ENCODE measurements around the gene DGCR8. TPM values are rescaled to one million over a fixed set of nuclear protein-coding genes. Genes with fewer than 3 reads are reported as not detected.

Gene DGCR8
- total and polyA plus RNA-seq, 2 experiments from 2014 or later: 14.0 to 28.7 TPM

DNA sequence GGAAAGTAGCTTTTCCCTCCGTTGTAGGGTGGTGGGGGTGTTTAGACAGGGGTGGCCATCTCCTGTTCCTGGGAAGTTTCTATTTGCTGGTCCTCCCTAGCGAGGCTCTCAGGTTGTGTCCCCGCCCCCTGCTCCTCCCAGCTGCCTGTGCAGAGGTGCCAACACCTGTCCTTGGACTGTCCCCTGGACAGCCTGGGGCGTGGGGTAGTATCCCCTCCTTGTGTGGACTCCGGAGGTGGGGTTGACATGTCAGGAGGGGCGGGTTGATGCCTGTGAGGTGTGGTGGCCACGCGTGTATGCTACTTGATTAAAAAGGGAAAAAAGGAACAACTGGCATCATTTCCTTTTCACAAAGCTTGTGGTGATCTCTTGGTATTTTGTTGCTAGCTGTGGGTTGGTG lies 21.6 kb downstream of the DGCR8 start:
- DNase-seq: no peak
- Histone ChIP-seq H3K27me3 (replicated peaks; ENCODE audit: insufficient read depth) (no peaks in the 10 kb centered on the region), H3K9ac (no peak overlapping the region), H3K79me2 (ENCODE audit: insufficient read depth) (peaks cover 90% of the 10 kb centered on the region), H3K36me3 (ENCODE audit: low read depth) (peaks cover 31% of the 10 kb centered on the region), H3K4me2 (ENCODE audit: unreplicated experiment) (no peak overlapping the region), H3K9me2 (ENCODE audit: insufficient read depth) (no peaks in the 10 kb centered on the region), H3F3A (ENCODE audit: insufficient read depth) (peaks cover 7% of the 10 kb centered on the region; the same call in 1 of the 2 replicates), H2AFZ (no peak overlapping the region), H3K4me3 (no peak overlapping the region), H3K9me3 (ENCODE audit: low read depth) (no peaks in the 10 kb centered on the region), H4K20me1 (ENCODE audit: insufficient read depth) (no peaks in the 10 kb centered on the region), H3K4me1 (ENCODE audit: insufficient read depth) (no peaks in the 10 kb centered on the region), H3K27ac (no peak overlapping the region)
- in situ Hi-C loops (cut with MboI): no loop called here
- TF ChIP-seq EZH2 (IDR thresholded peaks at IDR 0.05; ENCODE audit: insufficient read depth, poor library complexity, severe bottlenecking) (no peak), EZH2phosphoT487 (IDR thresholded peaks at IDR 0.05; ENCODE audit: insufficient read depth, low read depth) (no peak)
- WGBS, 2 experiments (ENCODE audit: low coverage in 1 of 2, low lambda C conversion rate in 2 of 2, missing lambda C conversion rate in 2 of 2): 88 to 89% methylated on average over 8 of the region's 8 CpGs

DNA sequence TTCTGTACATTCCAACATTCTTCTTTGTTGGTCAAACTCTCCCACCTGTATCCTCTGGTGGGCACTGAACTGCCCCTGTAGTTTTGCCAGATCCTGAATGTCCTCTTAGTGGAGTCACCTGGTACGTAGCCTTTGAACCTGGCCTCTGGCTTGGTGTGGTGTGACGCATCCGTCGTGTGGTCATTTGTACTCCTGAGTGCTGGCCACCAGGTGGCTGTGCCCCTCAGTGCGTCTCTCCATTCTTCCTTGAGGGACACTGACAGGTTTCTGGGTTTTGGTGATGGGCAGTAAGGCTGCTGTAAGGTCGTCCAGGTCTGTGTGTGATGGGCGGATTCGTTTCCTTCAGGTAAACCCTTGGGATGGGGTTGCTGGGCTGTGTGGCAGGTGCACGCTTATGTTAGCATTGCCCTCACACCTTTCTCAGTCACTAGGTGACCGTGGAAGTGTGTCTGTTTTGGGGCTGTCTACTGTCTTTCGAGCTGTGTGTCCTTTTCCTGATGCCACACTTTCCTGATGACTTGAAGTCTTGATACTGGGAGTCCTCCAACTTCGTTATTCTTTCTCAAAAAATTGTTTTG lies 22.3 kb downstream of the DGCR8 start:
- H3K27ac ChIP-seq: no peak overlapping the region
- no peaks in the 10 kb centered on the region for H3K9me3 ChIP-seq (ENCODE audit: low read depth)
- WGBS, 2 experiments (ENCODE audit: low coverage in 1 of 2, low lambda C conversion rate in 2 of 2, missing lambda C conversion rate in 2 of 2): 94 to 96% methylated on average over 12 of the region's 12 CpGs
- H2AFZ ChIP-seq: no peak overlapping the region
- TF ChIP-seq EZH2phosphoT487 (IDR thresholded peaks at IDR 0.05; ENCODE audit: insufficient read depth, low read depth): no peak
- no peak for TF ChIP-seq EZH2 (IDR thresholded peaks at IDR 0.05; ENCODE audit: insufficient read depth, poor library complexity, severe bottlenecking)
- H3K36me3 ChIP-seq (ENCODE audit: low read depth): peaks cover 26% of the 10 kb centered on the region
- no peaks in the 10 kb centered on the region for H3K27me3 ChIP-seq (replicated peaks; ENCODE audit: insufficient read depth)
- no peaks in the 10 kb centered on the region for H3K4me1 ChIP-seq (ENCODE audit: insufficient read depth)
- no peak overlapping the region for H3K4me2 ChIP-seq (ENCODE audit: unreplicated experiment)
- H4K20me1 ChIP-seq (ENCODE audit: insufficient read depth): no peaks in the 10 kb centered on the region
- no peaks in the 10 kb centered on the region for H3K9me2 ChIP-seq (ENCODE audit: insufficient read depth)
- H3F3A ChIP-seq (ENCODE audit: insufficient read depth): 0 out of 2 replicates have a peak, but pooled peaks cover under 1% of the 10 kb centered on the region
- no peak overlapping the region for H3K4me3 ChIP-seq
- in situ Hi-C loops (cut with MboI): no loop called here
- DNase-seq: no peak
- H3K9ac ChIP-seq: no peak overlapping the region
- peaks cover 83% of the 10 kb centered on the region for H3K79me2 ChIP-seq (ENCODE audit: insufficient read depth)

DNA sequence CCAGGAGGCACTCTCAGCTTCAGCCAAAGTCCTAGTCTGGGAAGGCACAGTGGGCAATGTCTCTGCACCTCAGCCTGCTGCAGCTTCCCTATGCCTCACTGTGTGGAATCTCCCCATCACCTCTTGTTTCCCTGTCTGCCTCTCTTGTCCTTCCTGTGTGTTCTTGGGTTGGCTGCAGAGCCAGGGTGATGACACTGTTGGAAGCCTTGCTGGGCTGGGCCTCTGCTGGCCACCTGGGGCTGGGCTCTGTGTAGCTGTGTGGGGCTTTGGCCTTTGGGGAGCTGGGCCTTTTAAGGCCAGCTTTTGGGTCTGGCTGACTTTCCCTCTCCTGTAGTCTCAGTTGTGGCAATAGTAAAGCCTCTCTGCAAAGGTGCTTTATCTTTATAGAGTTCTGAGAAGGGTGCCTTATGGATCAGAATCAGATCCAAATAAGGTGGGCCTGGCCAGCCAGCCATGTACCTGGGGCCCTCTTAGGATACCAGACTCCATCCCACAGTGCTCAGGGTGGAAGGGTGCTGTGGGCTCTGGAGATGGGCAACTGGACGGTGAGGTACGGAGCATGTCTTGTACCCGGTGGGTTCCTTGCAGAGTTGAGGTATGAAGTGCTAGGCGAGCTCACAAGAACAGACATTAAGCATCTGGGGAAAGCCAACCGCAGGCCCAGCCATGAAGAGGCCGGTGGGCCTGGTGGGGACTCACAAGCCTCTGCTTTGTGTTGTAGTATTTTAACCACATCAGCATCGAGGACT lies 25.6 kb downstream of the DGCR8 start:
- Histone ChIP-seq H3K27ac (no peak overlapping the region), H3K9me2 (ENCODE audit: insufficient read depth) (no peaks in the 10 kb centered on the region), H3K9me3 (ENCODE audit: low read depth) (no peaks in the 10 kb centered on the region), H2AFZ (no peak overlapping the region), H3K4me3 (no peak overlapping the region), H3K36me3 (ENCODE audit: low read depth) (peaks cover 22% of the 10 kb centered on the region), H3K9ac (no peak overlapping the region), H4K20me1 (ENCODE audit: insufficient read depth) (no peaks in the 10 kb centered on the region), H3K27me3 (replicated peaks; ENCODE audit: insufficient read depth) (no peaks in the 10 kb centered on the region), H3F3A (ENCODE audit: insufficient read depth) (peaks cover 4% of the 10 kb centered on the region), H3K79me2 (ENCODE audit: insufficient read depth) (peaks cover 57% of the 10 kb centered on the region), H3K4me2 (ENCODE audit: unreplicated experiment) (no peak overlapping the region), H3K4me1 (ENCODE audit: insufficient read depth) (no peaks in the 10 kb centered on the region)
- WGBS, 2 experiments (ENCODE audit: low coverage in 1 of 2, low lambda C conversion rate in 2 of 2, missing lambda C conversion rate in 2 of 2): 91 to 94% methylated on average over 7 of the region's 7 CpGs
- DNase-seq: no peak
- no peak for TF ChIP-seq EZH2phosphoT487 (IDR thresholded peaks at IDR 0.05; ENCODE audit: insufficient read depth, low read depth)
- TF ChIP-seq EZH2 (IDR thresholded peaks at IDR 0.05; ENCODE audit: insufficient read depth, poor library complexity, severe bottlenecking): no peak
- in situ Hi-C loops (cut with MboI): no loop called here

DNA sequence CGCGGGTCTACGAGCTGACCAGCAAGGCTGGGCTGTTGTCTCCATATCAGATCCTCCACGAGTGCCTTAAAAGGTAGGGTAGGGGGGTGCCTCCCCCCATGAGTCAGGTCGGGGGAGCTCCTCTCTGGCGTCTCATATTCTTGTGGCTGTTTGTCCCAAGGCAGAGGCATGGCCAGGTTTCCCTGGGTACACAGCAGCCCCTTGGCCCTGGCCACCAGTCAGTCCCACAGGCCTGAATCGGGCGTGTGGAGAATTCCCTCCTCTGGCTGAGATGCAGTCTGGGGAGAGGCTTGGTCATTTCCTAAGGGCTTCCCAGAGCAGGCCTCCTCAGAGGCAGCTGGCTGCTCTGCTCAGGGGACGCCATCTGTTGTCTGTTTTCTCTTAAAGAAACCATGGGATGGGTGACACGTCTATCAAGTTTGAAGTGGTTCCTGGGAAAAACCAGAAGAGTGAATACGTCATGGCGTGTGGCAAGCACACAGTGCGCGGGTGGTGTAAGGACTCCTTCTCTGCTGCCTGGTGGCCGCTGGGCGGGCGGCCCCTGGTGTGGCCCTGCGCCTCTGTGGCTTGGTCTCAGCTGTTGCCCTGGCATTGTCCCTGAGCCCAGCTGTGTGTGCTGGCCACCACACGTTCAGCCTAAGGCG lies 26.3 kb downstream of the DGCR8 start:
- H3K27ac ChIP-seq: no peak overlapping the region
- H3K36me3 ChIP-seq (ENCODE audit: low read depth): peaks cover 18% of the 10 kb centered on the region
- H3K9me2 ChIP-seq (ENCODE audit: insufficient read depth): no peaks in the 10 kb centered on the region
- no peak overlapping the region for H2AFZ ChIP-seq
- no peaks in the 10 kb centered on the region for H4K20me1 ChIP-seq (ENCODE audit: insufficient read depth)
- TF ChIP-seq EZH2phosphoT487 (IDR thresholded peaks at IDR 0.05; ENCODE audit: insufficient read depth, low read depth): no peak
- TF ChIP-seq EZH2 (IDR thresholded peaks at IDR 0.05; ENCODE audit: insufficient read depth, poor library complexity, severe bottlenecking): no peak
- H3F3A ChIP-seq (ENCODE audit: insufficient read depth): peaks cover 11% of the 10 kb centered on the region
- no peak for DNase-seq
- 87 to 90% methylated on average over 20 of the region's 20 CpGs for whole genome bisulfite sequencing, 2 experiments (ENCODE audit: low coverage in 1 of 2, low lambda C conversion rate in 2 of 2, missing lambda C conversion rate in 2 of 2)
- H3K4me1 ChIP-seq (ENCODE audit: insufficient read depth): no peaks in the 10 kb centered on the region
- no peak overlapping the region for H3K9ac ChIP-seq
- H3K4me3 ChIP-seq: no peak overlapping the region
- H3K4me2 ChIP-seq (ENCODE audit: unreplicated experiment): no peak overlapping the region
- in situ Hi-C loops (cut with MboI): no loop called here
- H3K79me2 ChIP-seq (ENCODE audit: insufficient read depth): peaks cover 50% of the 10 kb centered on the region
- no peaks in the 10 kb centered on the region for H3K9me3 ChIP-seq (ENCODE audit: low read depth)
- no peaks in the 10 kb centered on the region for H3K27me3 ChIP-seq (replicated peaks; ENCODE audit: insufficient read depth)

All from GM23248 (cell line).